Stomach (tissue), 4 donors: Measurements from ENCODE around the gene ADGRF3.

Experiments used
- CTCF ChIP-seq, 7 experiments: fragments of 450-650 bp in 4 of 7; fragments of 200-600 bp in 3 of 7; sonication (generic) in 3 of 7; IDR thresholded peaks; one replicate each; pipeline ENCODE4 v1.5.1; 2016 to 2019; ENCODE audit warnings: antibody characterized with exemption in 7 of 7, control low read depth in 2 of 7, mild to moderate bottlenecking in 1 of 7
- POLR2A ChIP-seq, 4 donors: fragments of 450-650 bp; IDR thresholded peaks; one replicate each; pipeline ENCODE4 v1.6.1; 2016; ENCODE audit warnings: antibody characterized with exemption in 4 of 4, control low read depth in 2 of 4, mild to moderate bottlenecking in 1 of 4, moderate library complexity in 1 of 4
- POLR2AphosphoS5 ChIP-seq, 3 donors: sonication (generic); formaldehyde crosslinking; IDR thresholded peaks; one replicate each; pipeline ENCODE4 v1.6.1; 2016; ENCODE audit warnings: antibody characterized with exemption in 3 of 3

- no peak for TF ChIP-seq CTCF (IDR thresholded peaks at IDR 0.05)
- TF ChIP-seq POLR2A (IDR thresholded peaks at IDR 0.05): no peak
- no peak for TF ChIP-seq POLR2AphosphoS5 (IDR thresholded peaks at IDR 0.05)
These were observed 19.0 kb downstream of the ADGRF3 start for GRCh38 chr2:26327291-26328272.
